ENCODE data around the gene ST7. TPM values are rescaled to one million over a fixed set of nuclear protein-coding genes. Genes with fewer than 3 reads are reported as not detected.

ST7 gene
- total RNA-seq, 1 experiment from 2014 or later, result 12.9 TPM

DNA sequence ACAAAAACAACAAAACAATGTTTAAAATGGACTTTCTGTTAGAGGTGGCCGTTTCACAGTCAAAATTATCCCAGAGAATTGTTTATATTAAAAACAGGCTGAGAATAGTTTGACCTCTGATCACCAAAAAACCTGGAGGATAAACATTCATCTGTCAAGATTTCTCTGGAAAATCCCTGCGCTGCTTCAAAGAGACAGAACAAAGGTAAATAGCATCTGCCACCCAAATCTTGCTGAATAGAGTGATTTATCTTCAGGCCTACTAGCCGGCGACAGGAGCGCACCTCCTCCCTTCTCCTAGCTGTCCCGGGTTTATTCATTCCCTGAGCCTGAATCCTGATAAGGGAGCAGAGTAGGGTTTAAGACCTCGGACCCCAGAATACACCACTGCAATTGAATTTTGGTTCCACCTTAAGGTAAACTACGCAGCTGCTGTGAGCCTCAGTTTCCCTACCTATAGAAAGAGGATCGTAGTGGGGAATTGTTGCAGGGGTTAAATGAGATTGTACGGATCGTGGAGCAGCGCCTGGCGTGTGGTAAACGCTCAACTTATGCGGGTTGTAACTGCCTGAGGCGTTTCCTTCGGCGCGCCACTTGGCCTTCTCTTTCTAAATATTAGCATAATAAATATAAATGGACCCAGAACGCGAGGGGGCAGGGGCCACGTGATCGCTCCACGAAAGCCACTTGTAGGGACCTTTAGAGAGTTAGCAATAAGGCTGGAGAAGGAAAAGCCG, 498 bp upstream of the ST7 start:
- TF ChIP-seq, protein P1, sequence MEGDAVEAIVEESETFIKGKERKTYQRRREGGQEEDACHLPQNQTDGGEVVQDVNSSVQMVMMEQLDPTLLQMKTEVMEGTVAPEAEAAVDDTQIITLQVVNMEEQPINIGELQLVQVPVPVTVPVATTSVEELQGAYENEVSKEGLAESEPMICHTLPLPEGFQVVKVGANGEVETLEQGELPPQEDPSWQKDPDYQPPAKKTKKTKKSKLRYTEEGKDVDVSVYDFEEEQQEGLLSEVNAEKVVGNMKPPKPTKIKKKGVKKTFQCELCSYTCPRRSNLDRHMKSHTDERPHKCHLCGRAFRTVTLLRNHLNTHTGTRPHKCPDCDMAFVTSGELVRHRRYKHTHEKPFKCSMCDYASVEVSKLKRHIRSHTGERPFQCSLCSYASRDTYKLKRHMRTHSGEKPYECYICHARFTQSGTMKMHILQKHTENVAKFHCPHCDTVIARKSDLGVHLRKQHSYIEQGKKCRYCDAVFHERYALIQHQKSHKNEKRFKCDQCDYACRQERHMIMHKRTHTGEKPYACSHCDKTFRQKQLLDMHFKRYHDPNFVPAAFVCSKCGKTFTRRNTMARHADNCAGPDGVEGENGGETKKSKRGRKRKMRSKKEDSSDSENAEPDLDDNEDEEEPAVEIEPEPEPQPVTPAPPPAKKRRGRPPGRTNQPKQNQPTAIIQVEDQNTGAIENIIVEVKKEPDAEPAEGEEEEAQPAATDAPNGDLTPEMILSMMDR (conservative IDR thresholded peaks at IDR 0.05), result no peak
- H2BK15ac ChIP-seq (ENCODE audit: low read depth, low read length), result no peak overlapping the region
- peak overlapping the region; percentile 73 for H3K27ac ChIP-seq (ENCODE audit: insufficient read length, low read depth, low read length)
- peaks cover 5% of the 10 kb centered on the region for H3K23me2 ChIP-seq (ENCODE audit: insufficient read length, low read depth, low read length, poor library complexity, severe bottlenecking)
- Mint-ChIP-seq H3K36me3 (ENCODE audit: insufficient read depth in 1 of 3, low read depth in 3 of 3) (peaks cover 0 to 8% (median 5%) of the 10 kb centered on the region in 3 experiments; a peak in 5 of 7 replicates), H3K27ac (peak overlapping the region; percentile 91 to 94 (median 91)), H3K4me3 (peak overlapping the region; percentile 79 to 86), H3K9me3 (no peaks in the 10 kb centered on the region; a peak in 1 of 5 replicates), H3K27me3 (ENCODE audit: low read depth) (no peaks in the 10 kb centered on the region), H3K4me1 (peaks cover 24 to 27% of the 10 kb centered on the region in 2 experiments)
- peak overlapping the region; percentile 98 for H3K4me2 ChIP-seq (ENCODE audit: insufficient read depth, insufficient read length, low read length)
- H2AFZ ChIP-seq (ENCODE audit: low read length), result peak overlapping the region; percentile 40
- H3K79me2 ChIP-seq (ENCODE audit: insufficient read depth, low read length), result no peaks in the 10 kb centered on the region
- H4K5ac ChIP-seq (ENCODE audit: insufficient read length, low read depth, low read length), result no peak overlapping the region
- H2BK12ac ChIP-seq (ENCODE audit: insufficient read length, low read depth, low read length), result peak overlapping the region; percentile 74
- H2BK120ac ChIP-seq (ENCODE audit: low read depth, low read length, poor library complexity, severe bottlenecking), result no peak overlapping the region
- H3K27me3 ChIP-seq (ENCODE audit: insufficient read depth, low read length), result no peaks in the 10 kb centered on the region
- peak overlapping the region; percentile 90; the same call in 1 of the 2 replicates for H3K14ac ChIP-seq (ENCODE audit: insufficient read depth, low read length)
- H3K56ac ChIP-seq (ENCODE audit: insufficient read length, low read depth, low read length), result peak overlapping the region; percentile 20
- no peak overlapping the region for H4K91ac ChIP-seq (ENCODE audit: insufficient read length, low read depth, low read length)
- peak overlapping the region; percentile 23 for H4K8ac ChIP-seq (replicated peaks; ENCODE audit: insufficient read length, low read depth, low read length)
- no peaks in the 10 kb centered on the region for H3K9me3 ChIP-seq (ENCODE audit: control insufficient read depth, low read depth, low read length)
- no CpG with 5 or more reads among the region's 25 CpGs for WGBS (ENCODE audit: extremely low coverage, insufficient read length, low lambda C conversion rate)
- H3T11ph ChIP-seq (ENCODE audit: low read length), result no peak overlapping the region
- H2BK20ac ChIP-seq (ENCODE audit: low read depth, low read length, poor library complexity, severe bottlenecking), result no peak overlapping the region
- H3K9ac ChIP-seq (ENCODE audit: extremely low read depth, insufficient read length, low read length), result peak overlapping the region; percentile 79
- H3K18ac ChIP-seq (ENCODE audit: insufficient read length, low read depth, low read length), result peak overlapping the region; percentile 87
- no peak overlapping the region for H2AK5ac ChIP-seq (ENCODE audit: insufficient read length, low read length)
- no peaks in the 10 kb centered on the region for H4K20me1 ChIP-seq (ENCODE audit: control insufficient read depth, insufficient read depth, insufficient read length)
- H3K23ac ChIP-seq (ENCODE audit: insufficient read length, low read depth, low read length), result no peak overlapping the region
- H3K4ac ChIP-seq (ENCODE audit: low read depth, low read length), result no peak overlapping the region; the same call in 1 of the 2 replicates
- no peak overlapping the region for H2BK5ac ChIP-seq (ENCODE audit: insufficient read length, low read length)
- peak; percentile 38 for DNase-seq
- no peaks in the 10 kb centered on the region for H3K79me1 ChIP-seq (ENCODE audit: insufficient read depth, low read depth, low read length, poor library complexity, severe bottlenecking)
- H3K4me1 ChIP-seq (ENCODE audit: insufficient read depth, low read length), result no peaks in the 10 kb centered on the region; the same call in 1 of the 2 replicates
